ENCODE results near the gene FEM1B. TPM values are rescaled to one million over a fixed set of nuclear protein-coding genes. Genes with fewer than 3 reads are reported as not detected.

The FEM1B gene
- polyA plus RNA-seq, 3 donors, result 21.5 to 26.4 (median 26.0) TPM

DNA sequence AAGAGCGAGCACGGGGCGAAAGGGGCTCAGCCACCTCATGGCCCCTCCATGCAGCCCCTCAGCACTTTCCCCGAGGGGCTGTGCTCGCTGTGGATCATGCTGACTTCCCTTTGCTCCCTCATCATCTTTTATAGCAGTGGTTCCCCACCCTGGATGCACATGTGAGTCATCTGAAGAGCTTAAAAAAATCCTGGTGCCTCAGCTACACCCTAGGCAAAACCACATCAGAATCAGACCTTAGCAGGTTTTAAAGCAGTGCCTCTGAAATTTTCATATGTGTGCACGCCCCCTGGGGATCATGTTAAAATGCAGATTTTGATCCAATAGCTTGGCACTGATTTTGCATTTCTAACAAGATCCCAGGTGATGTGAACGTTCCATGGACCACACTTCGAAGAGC is 50.9 kb downstream of the FEM1B start:
- H3K36me3 ChIP-seq (replicated peaks in 1 of 2; ENCODE audit: control insufficient read depth in 1 of 2, insufficient read depth in 2 of 2, low read length in 2 of 2), result no peaks in the 10 kb centered on the region
- no peaks in the 10 kb centered on the region for H3K79me2 ChIP-seq (ENCODE audit: insufficient read depth, low read length)
- no peak overlapping the region for H3K9ac ChIP-seq (ENCODE audit: insufficient read depth, low read length, poor library complexity, severe bottlenecking)
- WGBS (ENCODE audit: insufficient coverage), result 80% methylated on average over 6 of the region's 8 CpGs
- no peak for DNase-seq
- no peak overlapping the region for H3K4me3 Mint-ChIP-seq
- no peaks in the 10 kb centered on the region for H3K36me3 Mint-ChIP-seq
- H3K4me2 ChIP-seq (replicated peaks; ENCODE audit: extremely low read depth, low read length, poor library complexity, severe bottlenecking), result no peak overlapping the region
- no peak overlapping the region for H3K4me3 ChIP-seq (replicated peaks in 1 of 3; ENCODE audit: low read depth in 2 of 3, low read length in 3 of 3)
- peaks cover 10% of the 10 kb centered on the region in 2 donors for H3K4me1 ChIP-seq (ENCODE audit: control insufficient read depth in 1 of 2, insufficient read depth in 2 of 2, low read length in 2 of 2)
- no peaks in the 10 kb centered on the region for H3K9me3 ChIP-seq (replicated peaks in 1 of 2; ENCODE audit: control insufficient read depth in 1 of 2, insufficient read depth in 1 of 2, low read length in 2 of 2)
- H3K27ac Mint-ChIP-seq, result no peak overlapping the region
- no peak overlapping the region for H3K27ac ChIP-seq (ENCODE audit: low read depth in 1 of 2, low read length in 2 of 2)
- H2AFZ ChIP-seq (ENCODE audit: insufficient read depth, low read depth, low read length, poor library complexity, severe bottlenecking), result no peak overlapping the region
- peaks cover 6% of the 10 kb centered on the region in 3 donors for H3K27me3 Mint-ChIP-seq (ENCODE audit: low read depth in 3 of 3)
- peaks cover 10% of the 10 kb centered on the region for H3K4me1 Mint-ChIP-seq
- intact Hi-C loops (cut with micrococcal nuclease), result no loop called here
- no peaks in the 10 kb centered on the region for H3K27me3 ChIP-seq (ENCODE audit: control insufficient read depth in 2 of 2, insufficient read depth in 2 of 2, low read length in 2 of 2)
- no peaks in the 10 kb centered on the region for H4K20me1 ChIP-seq (ENCODE audit: insufficient read depth, low read length)
- no peak for TF ChIP-seq CTCF (IDR thresholded peaks at IDR 0.05)
- H3K9me3 Mint-ChIP-seq, result no peaks in the 10 kb centered on the region

GRCh38 chr15:68328964-68329363 is 51.4 kb downstream of the FEM1B start:
- H3K4me3 Mint-ChIP-seq, result no peak overlapping the region
- intact Hi-C loops (cut with micrococcal nuclease), result no loop called here
- Histone ChIP-seq H3K9ac (ENCODE audit: insufficient read depth, low read length, poor library complexity, severe bottlenecking) (no peak overlapping the region), H2AFZ (ENCODE audit: insufficient read depth, low read depth, low read length, poor library complexity, severe bottlenecking) (no peak overlapping the region), H3K27ac (ENCODE audit: low read depth in 1 of 2, low read length in 2 of 2) (no peak overlapping the region), H3K9me3 (replicated peaks in 1 of 2; ENCODE audit: control insufficient read depth in 1 of 2, insufficient read depth in 1 of 2, low read length in 2 of 2) (no peaks in the 10 kb centered on the region), H3K4me3 (replicated peaks in 1 of 3; ENCODE audit: low read depth in 2 of 3, low read length in 3 of 3) (no peak overlapping the region), H3K79me2 (ENCODE audit: insufficient read depth, low read length) (no peaks in the 10 kb centered on the region), H3K4me2 (replicated peaks; ENCODE audit: extremely low read depth, low read length, poor library complexity, severe bottlenecking) (no peak overlapping the region), H4K20me1 (ENCODE audit: insufficient read depth, low read length) (no peaks in the 10 kb centered on the region), H3K36me3 (replicated peaks in 1 of 2; ENCODE audit: control insufficient read depth in 1 of 2, insufficient read depth in 2 of 2, low read length in 2 of 2) (no peaks in the 10 kb centered on the region), H3K4me1 (ENCODE audit: control insufficient read depth in 1 of 2, insufficient read depth in 2 of 2, low read length in 2 of 2) (peaks cover 10 to 15% of the 10 kb centered on the region in 2 donors), H3K27me3 (ENCODE audit: control insufficient read depth in 2 of 2, insufficient read depth in 2 of 2, low read length in 2 of 2) (no peaks in the 10 kb centered on the region)
- no peak for TF ChIP-seq CTCF (IDR thresholded peaks at IDR 0.05)
- H3K36me3 Mint-ChIP-seq, result no peaks in the 10 kb centered on the region
- H3K4me1 Mint-ChIP-seq, result peaks cover 15% of the 10 kb centered on the region
- WGBS (ENCODE audit: insufficient coverage), result 100% methylated on average over 2 of the region's 3 CpGs
- no peak overlapping the region for H3K27ac Mint-ChIP-seq
- H3K27me3 Mint-ChIP-seq (ENCODE audit: low read depth in 3 of 3), result peaks cover 6 to 9% (median 9%) of the 10 kb centered on the region in 3 donors
- DNase-seq, result no peak
- H3K9me3 Mint-ChIP-seq, result peaks cover 0 to 1% (median 0%) of the 10 kb centered on the region in 7 donors
